Calu3 (cell line): ENCODE measurements around the gene SLC7A6OS. TPM values are rescaled to one million over a fixed set of nuclear protein-coding genes. Genes with fewer than 3 reads are reported as not detected.

ENCODE experiments used
- Bru-seq: library from RNA; stranded (reverse); fragments of 400-500 nt; gene quantifications from one replicate; lab custom pipeline; 2021; lab: Mats Ljungman, UMichigan
- BruChase-seq, 2 experiments: library from RNA; stranded (reverse); fragments of 400-500 nt; gene quantifications; one replicate each; lab custom pipeline; 2021; lab: Mats Ljungman, UMichigan
- BruUV-seq: library from RNA; stranded (reverse); fragments of 400-500 nt; replicated peaks from 2 replicates; lab custom pipeline; 2021; lab: Mats Ljungman, UMichigan
- CTCF ChIA-PET: fragments of 300-600 bp; sonication (Branson Sonifier 250); formaldehyde crosslinking; loops from one replicate; lab custom pipeline; 2022; ENCODE audit warnings: antibody characterized with exemption; lab: Charles Lee
- DNase-seq: peaks from one replicate; pipeline ENCODE4 v3.0.0; 2022
- H3K27ac Mint-ChIP-seq: one replicate; pipeline ENCODE4 v1.8.0; 2022; ENCODE audit warnings: mixed read lengths; ENCODE audit not compliant: unreplicated experiment
- H3K27me3 Mint-ChIP-seq: one replicate; pipeline ENCODE4 v1.8.0; 2022; ENCODE audit warnings: mixed read lengths; ENCODE audit not compliant: unreplicated experiment
- H3K36me3 Mint-ChIP-seq: one replicate; pipeline ENCODE4 v1.8.0; 2022; ENCODE audit warnings: mild to moderate bottlenecking, moderate library complexity, mixed read lengths; ENCODE audit not compliant: insufficient read depth, unreplicated experiment
- H3K4me1 Mint-ChIP-seq: one replicate; pipeline ENCODE4 v1.8.0; 2022; ENCODE audit warnings: mild to moderate bottlenecking, low read depth, mixed read lengths; ENCODE audit not compliant: unreplicated experiment
- H3K4me3 Mint-ChIP-seq: one replicate; pipeline ENCODE4 v1.8.0; 2022; ENCODE audit warnings: mild to moderate bottlenecking, low read depth, moderate library complexity, mixed read lengths; ENCODE audit not compliant: unreplicated experiment
- H3K9me3 Mint-ChIP-seq: one replicate; pipeline ENCODE4 v1.8.0; 2022; ENCODE audit warnings: low read depth, mixed read lengths; ENCODE audit not compliant: unreplicated experiment
- CTCF ChIP-seq: fragments of 200-600 bp; IDR thresholded peaks from one replicate; pipeline ENCODE4 v1.8.0; 2022; ENCODE audit warnings: antibody characterized with exemption; ENCODE audit not compliant: unreplicated experiment
- intact Hi-C: fragments of 100-400 bp; cut with micrococcal nuclease; formaldehyde crosslinking; loops from one replicate; pipeline ENCODE4 v1.10.0; 2022; ENCODE audit not compliant: unreplicated experiment
- long read RNA-seq: library from polyadenylated mRNA; stranded (forward); transcript quantifications from one replicate; pipeline ENCODE4 v2.0.0, GENCODE V29; 2022
- total RNA-seq: library from RNA; stranded (reverse); gene quantifications from 2 replicates; pipeline ENCODE4 v1.2.3, GENCODE V29; 2022

Gene SLC7A6OS
- total RNA-seq (28.4 and 34.9 TPM in 2 replicates), Bru-seq, nascent RNA (percentile 83 among the genes with signal in this experiment), BruChase-seq, experiment 1, labeled RNA remaining after a 6-hour chase (percentile 78 among the genes with signal in this experiment), BruChase-seq, experiment 2, labeled RNA remaining after a 2-hour chase (percentile 82 among the genes with signal in this experiment)
- long read RNA-seq, full-length matches to known transcripts = 8 of 36 reads
- long read RNA-seq, partial matches to known transcripts = 3 of 36 reads
- long read RNA-seq, other reads (novel, unspliced or antisense) = 25 of 36 reads

- intact Hi-C loops = loop anchor here (5.0 kb wide), 1 partner anchor 44 kb away; no protein-coding TSS in a partner anchor
- peak; percentile 94 for DNase-seq
- CTCF ChIA-PET = interaction anchor here (0.5 to 1.8 kb wide), 9 partner anchors 30 to 862 kb away, joined by 3 to 13 read pairs (median 4); partner anchors contain the start of gene SLC7A6
- TSS peak; percentile 10 for BruUV-seq
- Mint-ChIP-seq H3K27ac (peak within 1 kb of the TSS; percentile 88), H3K27me3 (no peaks in the 10 kb centered on the region), H3K9me3 (no peaks in the 10 kb centered on the region), H3K4me3 (peak within 1 kb of the TSS; percentile 99), H3K4me1 (peaks cover 12% of the 10 kb centered on the region), H3K36me3 (peaks cover 34% of the 10 kb centered on the region)
- TF ChIP-seq CTCF = no peak
Observed at GRCh38 chr16:68310774-68311511, at the start of gene SLC7A6OS, which contains the start of gene PRMT7. Gene SLC7A6OS (minus strand): TSS chr16:68310946. CDS start chr16:68310926, 20 bp downstream. Gene PRMT7 (plus strand): TSS chr16:68311019. CDS start chr16:68315980, 4,961 bp downstream.

GRCh38 chr16:68359398-68360191 is 48.8 kb upstream of the SLC7A6OS start:
- CTCF ChIA-PET = interaction anchor here (0.6 kb wide), 1 partner anchor 588 kb away, joined by 9 read pairs; no protein-coding TSS in a partner anchor
- no TSS peak for BruUV-seq
- no peak for DNase-seq
- no peaks in the 10 kb centered on the region for H3K27me3 Mint-ChIP-seq
- no peak overlapping the region for H3K27ac Mint-ChIP-seq
- TF ChIP-seq CTCF = no peak
- no peaks in the 10 kb centered on the region for H3K4me1 Mint-ChIP-seq
- intact Hi-C loops = no loop called here
- no peaks in the 10 kb centered on the region for H3K9me3 Mint-ChIP-seq
- no peak overlapping the region for H3K4me3 Mint-ChIP-seq
- H3K36me3 Mint-ChIP-seq = peaks cover 31% of the 10 kb centered on the region

GRCh38 chr16:68358951-68359350 is 48.2 kb upstream of the SLC7A6OS start:
- no peaks in the 10 kb centered on the region for H3K27me3 Mint-ChIP-seq
- H3K4me3 Mint-ChIP-seq = no peak overlapping the region
- no peak overlapping the region for H3K27ac Mint-ChIP-seq
- CTCF ChIA-PET = no interaction called here
- no peak for DNase-seq
- intact Hi-C loops = no loop called here
- H3K9me3 Mint-ChIP-seq = no peaks in the 10 kb centered on the region
- H3K4me1 Mint-ChIP-seq = no peaks in the 10 kb centered on the region
- no TSS peak for BruUV-seq
- TF ChIP-seq CTCF = no peak
- peaks cover 30% of the 10 kb centered on the region for H3K36me3 Mint-ChIP-seq

GRCh38 chr16:68357923-68358322 is 47.2 kb upstream of the SLC7A6OS start:
- Mint-ChIP-seq H3K27me3 (no peaks in the 10 kb centered on the region), H3K4me1 (no peaks in the 10 kb centered on the region), H3K9me3 (no peaks in the 10 kb centered on the region), H3K27ac (no peak overlapping the region), H3K4me3 (no peak overlapping the region), H3K36me3 (peaks cover 29% of the 10 kb centered on the region)
- DNase-seq = no peak
- CTCF ChIA-PET = no interaction called here
- intact Hi-C loops = no loop called here
- no peak for TF ChIP-seq CTCF
- no TSS peak for BruUV-seq
